ENCODE results near the gene RNASE4. TPM values are rescaled to one million over a fixed set of nuclear protein-coding genes. Genes with fewer than 3 reads are reported as not detected.

RNASE4 gene
- total RNA-seq, 1 donor from 2014 or later: 16.2 TPM

- no peak for DNase-seq (ENCODE audit: low read depth in 2 of 2)
Observed at GRCh38 chr14:20742132-20742531, 57.8 kb downstream of the RNASE4 start.

DNA sequence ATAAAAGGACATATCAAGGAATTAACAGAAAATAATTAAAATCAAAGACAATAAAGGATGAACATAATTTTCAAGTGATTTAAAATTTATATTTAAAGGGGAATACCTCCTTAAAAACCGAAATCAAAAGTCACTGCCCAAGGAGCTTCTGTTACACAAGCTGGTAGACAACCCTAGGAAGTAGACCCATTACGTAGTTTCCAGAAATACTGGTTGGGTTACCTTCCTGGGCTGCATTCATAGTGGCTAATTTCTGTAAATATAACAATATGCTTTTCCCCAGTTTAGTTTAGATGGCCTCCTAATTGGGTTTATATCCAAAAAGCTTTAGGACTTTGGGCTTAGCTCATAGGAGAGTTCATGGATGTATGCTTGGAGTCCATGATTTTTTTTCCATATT, 59.2 kb downstream of the RNASE4 start:
- DNase-seq (ENCODE audit: low read depth in 2 of 2): no peak

DNA sequence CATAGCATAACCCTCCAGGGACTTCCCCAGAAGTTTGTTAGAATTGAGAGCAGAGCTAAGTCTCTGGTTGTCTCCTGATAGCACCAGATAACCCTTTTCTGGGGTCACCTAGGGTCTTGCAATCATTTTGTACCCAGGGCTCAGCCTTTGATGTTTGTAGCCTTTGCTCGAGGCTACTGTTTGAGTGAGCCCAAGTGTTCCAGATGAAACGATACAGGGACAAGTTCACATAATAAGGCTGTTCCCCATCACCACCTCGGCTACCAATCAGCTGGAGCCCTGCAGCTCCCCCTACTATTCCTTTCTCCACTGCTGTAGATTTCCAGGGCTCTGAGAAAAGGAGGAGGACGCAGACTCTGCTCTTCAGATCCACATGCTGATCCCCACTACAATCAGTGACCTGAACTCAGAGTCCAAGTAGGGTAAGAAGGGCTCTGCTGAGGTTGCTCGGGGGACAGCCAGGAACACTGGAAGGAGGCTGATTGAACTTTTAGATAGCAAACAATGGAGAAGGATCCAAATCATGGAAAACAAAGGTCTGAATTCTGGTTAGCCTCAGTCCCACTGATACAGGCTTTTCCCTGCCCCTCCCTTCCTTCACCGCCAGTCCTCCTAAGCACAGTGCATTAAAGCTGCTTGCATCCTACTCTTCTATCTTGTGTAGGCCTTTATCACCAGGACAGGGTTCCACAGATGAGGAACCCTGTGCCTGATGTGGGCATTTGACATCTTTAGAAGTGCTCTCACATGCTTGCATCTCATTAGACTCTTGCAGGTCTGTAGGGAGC, 61.4 kb downstream of the RNASE4 start, which contains the start of gene EDDM3A:
EDDM3A (plus strand) TSS at position 317 of the 788 bp plus-strand sequence. CDS start 1,694 bp downstream, outside the sequence.
- no peak for DNase-seq (ENCODE audit: low read depth in 2 of 2)

- no peak for DNase-seq (ENCODE audit: low read depth in 2 of 2)
Observed at GRCh38 chr14:20746566-20746965, 62.2 kb downstream of the RNASE4 start.

GRCh38 chr14:20748439-20748838, 64.1 kb downstream of the RNASE4 start:
- no peak for DNase-seq (ENCODE audit: low read depth in 2 of 2)

DNA sequence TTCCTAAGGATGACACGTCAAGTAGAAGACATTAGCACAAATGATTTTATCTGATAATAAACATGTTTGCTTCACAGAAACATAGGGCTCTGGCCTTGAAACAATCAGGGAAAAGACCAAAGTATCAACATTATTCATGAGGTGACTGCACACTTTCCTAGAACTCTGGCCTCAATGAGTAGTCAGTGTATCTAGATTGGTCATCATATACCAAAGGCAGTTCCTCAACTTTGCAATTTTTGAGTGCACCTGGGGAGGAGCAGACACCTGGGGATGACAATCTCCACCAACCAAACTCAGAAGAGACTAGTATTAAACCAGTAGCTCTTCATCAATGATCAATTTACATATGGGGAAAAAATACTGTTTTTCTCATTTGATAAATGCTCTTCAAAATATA, 65.8 kb downstream of the RNASE4 start:
- DNase-seq (ENCODE audit: low read depth in 2 of 2): no peak

Other genes starting within 250 kb of the RNASE4 start
- gene KLHL33, start 248.4 kb upstream of the RNASE4 start, total RNA-seq: under 0.01 and 0.13 TPM in 2 replicates
- gene OSGEP, start 229.7 kb upstream of the RNASE4 start, total RNA-seq: 54.9 and 70.4 TPM in 2 replicates
- gene APEX1, start 229.3 kb upstream of the RNASE4 start, total RNA-seq: 65.7 and 75.1 TPM in 2 replicates
- 22.1 and 28.6 TPM in 2 replicates for gene PIP4P1, start 223.1 kb upstream of the RNASE4 start, total RNA-seq
- 222 and 264 TPM in 2 replicates for gene PNP, start 215.2 kb upstream of the RNASE4 start, total RNA-seq
- not detected in 2 replicates for gene RNASE10, start 179.0 kb upstream of the RNASE4 start, total RNA-seq
- gene RNASE9, start 123.5 kb upstream of the RNASE4 start, total RNA-seq: not detected in 2 replicates
- gene RNASE11, start 96.6 kb upstream of the RNASE4 start, total RNA-seq: not detected in 2 replicates
- not detected in 2 replicates for gene RNASE12, start 93.2 kb upstream of the RNASE4 start, total RNA-seq
- gene OR6S1, start 42.9 kb upstream of the RNASE4 start, total RNA-seq: not detected in 2 replicates
- 5.6 and 6.2 TPM in 2 replicates for gene ANG, start 4.2 kb downstream of the RNASE4 start, total RNA-seq
- gene EDDM3A, start 61.3 kb downstream of the RNASE4 start, total RNA-seq: not detected in 2 replicates
- gene EDDM3B, start 83.8 kb downstream of the RNASE4 start, total RNA-seq: not detected in 2 replicates
- not detected in 2 replicates for gene RNASE6, start 96.7 kb downstream of the RNASE4 start, total RNA-seq
- 7.1 and 8.0 TPM in 2 replicates for gene RNASE1, start 118.3 kb downstream of the RNASE4 start, total RNA-seq
- gene RNASE3, start 206.8 kb downstream of the RNASE4 start, total RNA-seq: not detected in 2 replicates

Data from dermis microvascular lymphatic vessel endothelial cell (primary cell).